Putamen (tissue), 1 donor: Measurements from ENCODE around the gene ZIC4.

ENCODE experiments used
- DNase-seq: peaks from one replicate; pipeline ENCODE4 v3.0.0-alpha.2; 2016; ENCODE audit warnings: low spot score

Gene ZIC4

GRCh38 chr3:147417551-147418295 lies 11.4 kb upstream of the ZIC4 start:
- no peak for DNase-seq

- no peak for DNase-seq
These were observed 10.6 kb upstream of the ZIC4 start for GRCh38 chr3:147416931-147417330.

- DNase-seq, result no peak
These were observed 9.5 kb upstream of the ZIC4 start for GRCh38 chr3:147415874-147416273.

- DNase-seq, result no peak
These were observed 8.9 kb upstream of the ZIC4 start for GRCh38 chr3:147415286-147415685.

- no peak for DNase-seq
These were observed 8.2 kb upstream of the ZIC4 start for GRCh38 chr3:147414390-147415138.

- no peak for DNase-seq
These were observed 7.5 kb upstream of the ZIC4 start for GRCh38 chr3:147413686-147414389.

- no peak for DNase-seq
These were observed 6.8 kb upstream of the ZIC4 start for GRCh38 chr3:147412917-147413685.

- no peak for DNase-seq
These were observed 6.0 kb upstream of the ZIC4 start for GRCh38 chr3:147412261-147412916.

- no peak for DNase-seq
These were observed 5.5 kb upstream of the ZIC4 start for GRCh38 chr3:147411815-147412241.

GRCh38 chr3:147411238-147411814 lies 5.0 kb upstream of the ZIC4 start:
- DNase-seq, result no peak

- no peak for DNase-seq
These were observed 4.3 kb upstream of the ZIC4 start for GRCh38 chr3:147410526-147411237.

GRCh38 chr3:147410116-147410525 lies 3.8 kb upstream of the ZIC4 start:
- DNase-seq, result no peak

- DNase-seq, result peak; percentile 52
These were observed 3.1 kb upstream of the ZIC4 start, which contains the start of gene ZIC1 for GRCh38 chr3:147409143-147410115. TSS of gene ZIC1 (plus strand) at chr3:147409365. CDS start at chr3:147410113, 748 bp downstream.

GRCh38 chr3:147408188-147409100 lies 2.1 kb upstream of the ZIC4 start:
- no peak for DNase-seq

- DNase-seq, result no peak
These were observed 1.3 kb upstream of the ZIC4 start for GRCh38 chr3:147407498-147408187.

GRCh38 chr3:147407114-147407497 lies 763 bp upstream of the ZIC4 start:
- no peak for DNase-seq

GRCh38 chr3:147405231-147406027 lies 914 bp downstream of the ZIC4 start:
- no peak for DNase-seq
